ENCODE results near the gene ANGPT4.

The ANGPT4 gene

GRCh38 chr20:916125-916799, at the start of gene ANGPT4:
Gene ANGPT4, minus strand, starts transcription at chr20:916334. Its CDS starts 120 bp downstream, at chr20:916214.
- DNase-seq, result no peak

- no peak for DNase-seq
These were observed 47.7 kb upstream of the ANGPT4 start for GRCh38 chr20:963795-964194.

GRCh38 chr20:962683-963082, 46.5 kb upstream of the ANGPT4 start:
- DNase-seq, result no peak

- no peak for DNase-seq
These were observed 46.1 kb upstream of the ANGPT4 start for GRCh38 chr20:962223-962622.

- no peak for DNase-seq
These were observed 45.6 kb upstream of the ANGPT4 start for GRCh38 chr20:961768-962167.

GRCh38 chr20:959996-960615, 44.0 kb upstream of the ANGPT4 start:
- no peak for DNase-seq

- no peak for DNase-seq
These were observed 43.0 kb upstream of the ANGPT4 start for GRCh38 chr20:958936-959815.

GRCh38 chr20:957544-957943, 41.4 kb upstream of the ANGPT4 start:
- DNase-seq, result peak; percentile 42

- DNase-seq, result peak; percentile 77
These were observed 40.3 kb upstream of the ANGPT4 start for GRCh38 chr20:956330-956951.

GRCh38 chr20:955656-956055, 39.5 kb upstream of the ANGPT4 start:
- no peak for DNase-seq

GRCh38 chr20:955111-955510, 39.0 kb upstream of the ANGPT4 start:
- no peak for DNase-seq

- DNase-seq, result peak; percentile 33
These were observed 37.6 kb upstream of the ANGPT4 start for GRCh38 chr20:953742-954141.

- no peak for DNase-seq
These were observed 36.2 kb upstream of the ANGPT4 start for GRCh38 chr20:952196-952795.

- peak; percentile 49 for DNase-seq
These were observed 35.4 kb upstream of the ANGPT4 start for GRCh38 chr20:951384-952169.

GRCh38 chr20:949717-950116, 33.6 kb upstream of the ANGPT4 start:
- DNase-seq, result no peak

- DNase-seq, result no peak
These were observed 30.7 kb upstream of the ANGPT4 start for GRCh38 chr20:946826-947225.

GRCh38 chr20:945841-946240, 29.7 kb upstream of the ANGPT4 start:
- no peak for DNase-seq

- DNase-seq, result no peak
These were observed 28.8 kb upstream of the ANGPT4 start for GRCh38 chr20:944774-945410.

GRCh38 chr20:944148-944547, 28.0 kb upstream of the ANGPT4 start:
- no peak for DNase-seq

- no peak for DNase-seq
These were observed 26.5 kb upstream of the ANGPT4 start for GRCh38 chr20:942611-943010.

GRCh38 chr20:940926-941325, 24.8 kb upstream of the ANGPT4 start:
- no peak for DNase-seq

- no peak for DNase-seq
These were observed 23.5 kb upstream of the ANGPT4 start for GRCh38 chr20:939606-940005.
